IPS-18a (cell line): ENCODE measurements around the gene ARHGAP8.

ENCODE experiments used
- H3K27ac ChIP-seq: one replicate; pipeline ENCODE4 v1.5.1; 2013; ENCODE audit warnings: low read length
- H3K27me3 ChIP-seq: one replicate; pipeline ENCODE4 v1.6.1; 2013; ENCODE audit warnings: mild to moderate bottlenecking, low read length; ENCODE audit not compliant: control insufficient read depth, insufficient read depth
- H3K36me3 ChIP-seq: one replicate; pipeline ENCODE4 v1.6.1; 2013; ENCODE audit warnings: low read depth, low read length; ENCODE audit not compliant: control insufficient read depth
- H3K4me1 ChIP-seq: one replicate; pipeline ENCODE4 v1.6.1; 2013; ENCODE audit warnings: low read depth, low read length; ENCODE audit not compliant: control insufficient read depth
- H3K4me3 ChIP-seq: one replicate; pipeline ENCODE4 v1.5.1; 2013; ENCODE audit warnings: low read length
- H3K9ac ChIP-seq: one replicate; pipeline ENCODE4 v1.6.1; 2013; ENCODE audit warnings: mild to moderate bottlenecking, low read length, moderate library complexity
- H3K9me3 ChIP-seq: one replicate; pipeline ENCODE4 v1.6.1; 2013; ENCODE audit warnings: low read depth, low read length; ENCODE audit not compliant: control insufficient read depth

Gene ARHGAP8

DNA sequence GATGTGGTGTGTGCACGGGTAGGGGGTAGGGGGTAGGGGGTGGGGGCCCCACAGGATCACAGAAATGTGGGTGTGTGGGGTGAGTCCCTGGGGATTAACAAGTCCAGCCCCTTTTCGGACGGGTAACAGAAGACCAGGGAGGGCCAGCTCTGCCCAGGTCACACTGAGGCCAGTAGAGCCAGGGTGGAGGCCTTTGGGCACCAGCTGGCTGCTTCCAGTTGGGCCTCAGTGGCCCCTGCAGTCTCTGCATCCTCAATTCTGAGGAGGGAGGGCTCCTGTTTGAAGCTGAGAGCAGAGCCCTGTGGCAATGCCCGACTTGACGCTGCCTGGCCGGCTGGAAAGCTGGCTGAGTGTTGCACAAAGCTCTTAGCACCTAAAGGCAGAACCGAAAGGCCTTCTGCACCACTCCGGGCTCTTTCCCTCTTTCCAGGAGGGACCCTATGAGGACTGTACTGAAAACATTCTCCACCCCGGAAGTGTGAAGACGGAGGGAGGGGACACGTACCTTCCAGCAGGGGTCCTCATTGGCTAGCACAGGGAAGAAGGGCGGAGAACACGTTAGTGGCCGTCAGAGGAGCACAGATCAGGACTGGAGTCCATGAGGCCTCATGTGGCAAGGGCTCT, 137.0 kb downstream of the ARHGAP8 start:
- Histone ChIP-seq H3K36me3 (peaks cover 15% of the 10 kb centered on the region), H3K27ac (no peak overlapping the region), H3K27me3 (no peaks in the 10 kb centered on the region), H3K9me3 (no peaks in the 10 kb centered on the region), H3K9ac (no peak overlapping the region), H3K4me1 (peaks cover 5% of the 10 kb centered on the region), H3K4me3 (no peak overlapping the region)

DNA sequence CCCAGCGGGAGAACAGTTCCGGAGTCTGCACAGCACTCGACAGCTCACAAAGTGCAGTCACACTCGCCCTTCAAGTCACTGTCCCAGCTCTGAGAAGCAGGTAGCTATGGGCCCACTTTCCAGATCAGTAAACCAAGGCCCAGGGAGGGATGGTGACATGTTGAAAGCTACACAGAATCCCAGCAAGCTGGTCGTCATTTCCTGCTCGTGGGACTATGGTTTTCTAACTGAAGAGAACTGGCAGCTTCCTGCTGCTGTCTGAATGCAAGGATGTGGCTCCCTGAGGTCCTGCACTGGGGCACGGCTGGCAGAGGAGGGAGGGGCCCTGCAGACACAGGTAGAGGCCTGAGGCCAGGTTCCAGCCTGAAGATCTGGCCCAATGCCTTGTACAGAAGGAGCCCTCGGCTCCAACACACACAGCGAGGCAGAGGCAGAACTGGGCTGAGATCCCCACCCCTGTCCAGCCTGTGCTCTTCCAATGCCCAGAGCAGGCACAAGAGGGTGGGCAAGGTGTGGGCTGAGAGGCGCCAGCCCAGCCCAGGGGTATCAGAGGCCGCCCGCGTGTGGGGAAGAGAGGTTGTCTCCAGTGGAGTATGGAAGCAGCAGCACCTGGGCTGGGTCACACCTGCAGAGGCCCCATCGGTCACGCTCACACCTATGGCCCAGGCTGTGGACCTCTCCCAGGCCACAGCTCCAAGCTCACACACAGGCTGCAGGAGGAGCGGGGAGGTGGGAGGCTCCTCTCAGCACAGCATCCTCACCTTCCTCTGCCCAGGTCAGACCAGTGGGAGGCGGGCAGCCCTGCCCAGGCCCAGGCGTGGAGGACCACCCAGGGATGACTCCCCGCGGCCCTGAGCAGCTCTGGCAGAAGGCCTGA, 138.3 kb downstream of the ARHGAP8 start:
- Histone ChIP-seq H3K36me3 (peaks cover 12% of the 10 kb centered on the region), H3K4me3 (no peak overlapping the region), H3K4me1 (peaks cover 5% of the 10 kb centered on the region), H3K27me3 (no peaks in the 10 kb centered on the region), H3K9ac (no peak overlapping the region), H3K27ac (no peak overlapping the region), H3K9me3 (no peaks in the 10 kb centered on the region)

DNA sequence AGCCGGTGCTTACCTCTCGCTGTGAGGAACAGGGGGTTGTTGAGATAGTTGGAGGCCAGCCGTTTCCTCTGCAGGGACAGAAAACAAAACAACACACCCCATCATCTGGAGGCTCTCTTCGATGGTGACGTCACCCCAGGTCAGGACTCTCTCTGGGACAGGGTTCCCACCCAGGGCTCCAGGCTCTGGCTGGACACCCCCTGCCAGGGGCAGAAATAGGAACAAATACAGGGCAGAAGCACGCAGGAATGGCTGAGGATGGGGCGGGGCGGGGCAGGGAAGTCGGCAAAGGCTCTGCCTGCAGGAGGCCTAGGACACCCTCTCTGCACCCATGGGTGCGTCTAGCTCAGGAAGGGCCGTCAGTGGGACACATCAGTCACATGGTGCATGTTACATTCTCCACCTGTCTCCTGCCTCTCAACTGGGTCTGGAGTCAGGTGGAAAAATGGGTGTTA, 138.9 kb downstream of the ARHGAP8 start:
- no peaks in the 10 kb centered on the region for H3K27me3 ChIP-seq
- H3K9me3 ChIP-seq, result no peaks in the 10 kb centered on the region
- H3K4me3 ChIP-seq, result no peak overlapping the region
- H3K36me3 ChIP-seq, result peaks cover 12% of the 10 kb centered on the region
- H3K4me1 ChIP-seq, result peaks cover 5% of the 10 kb centered on the region
- no peak overlapping the region for H3K9ac ChIP-seq
- H3K27ac ChIP-seq, result no peak overlapping the region

DNA sequence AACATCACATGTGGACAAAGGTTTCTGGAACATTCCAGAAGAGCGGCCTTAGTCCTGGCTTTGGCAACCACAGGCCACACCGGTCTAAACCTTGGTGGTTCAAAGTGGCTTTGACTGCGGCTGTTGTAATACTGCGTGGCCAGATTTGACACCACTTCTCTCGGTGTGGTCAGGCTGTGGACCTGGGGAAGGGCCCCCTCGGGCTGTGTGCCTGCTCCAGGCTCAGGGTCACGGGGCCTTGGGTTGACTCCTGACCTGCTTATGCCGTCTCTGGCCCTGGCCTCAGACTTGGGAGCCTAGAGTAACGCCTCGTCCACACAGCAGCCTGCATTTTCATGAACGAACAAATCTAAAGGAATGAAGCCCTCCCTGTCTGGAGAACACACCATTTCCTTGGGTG, 139.4 kb downstream of the ARHGAP8 start:
- Histone ChIP-seq H3K27ac (no peak overlapping the region), H3K27me3 (no peaks in the 10 kb centered on the region), H3K9ac (no peak overlapping the region), H3K4me1 (peaks cover 5% of the 10 kb centered on the region), H3K9me3 (no peaks in the 10 kb centered on the region), H3K4me3 (no peak overlapping the region), H3K36me3 (peaks cover 12% of the 10 kb centered on the region)

DNA sequence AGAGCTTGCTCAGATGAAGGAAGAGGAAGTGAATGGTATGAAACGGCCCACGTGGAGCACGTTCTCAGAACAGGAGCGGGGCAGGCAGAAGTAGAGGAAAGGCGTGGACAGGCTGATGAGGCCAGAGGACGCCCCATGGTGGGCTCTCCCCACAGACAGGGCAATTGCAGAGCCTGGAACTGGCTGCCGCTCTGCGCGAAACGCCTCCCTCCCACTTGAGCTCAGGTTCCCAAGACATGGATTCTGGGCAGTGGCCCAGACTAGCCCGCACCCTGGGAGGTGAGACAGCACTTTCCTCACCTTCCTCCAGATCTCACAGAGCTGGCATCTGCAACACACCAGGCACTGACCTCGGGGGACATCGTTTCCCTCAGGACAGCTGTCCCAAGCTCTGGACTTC, 139.9 kb downstream of the ARHGAP8 start:
- Histone ChIP-seq H3K9ac (no peak overlapping the region), H3K27me3 (no peaks in the 10 kb centered on the region), H3K9me3 (no peaks in the 10 kb centered on the region), H3K36me3 (peaks cover 12% of the 10 kb centered on the region), H3K4me1 (peaks cover 5% of the 10 kb centered on the region), H3K4me3 (no peak overlapping the region), H3K27ac (no peak overlapping the region)

DNA sequence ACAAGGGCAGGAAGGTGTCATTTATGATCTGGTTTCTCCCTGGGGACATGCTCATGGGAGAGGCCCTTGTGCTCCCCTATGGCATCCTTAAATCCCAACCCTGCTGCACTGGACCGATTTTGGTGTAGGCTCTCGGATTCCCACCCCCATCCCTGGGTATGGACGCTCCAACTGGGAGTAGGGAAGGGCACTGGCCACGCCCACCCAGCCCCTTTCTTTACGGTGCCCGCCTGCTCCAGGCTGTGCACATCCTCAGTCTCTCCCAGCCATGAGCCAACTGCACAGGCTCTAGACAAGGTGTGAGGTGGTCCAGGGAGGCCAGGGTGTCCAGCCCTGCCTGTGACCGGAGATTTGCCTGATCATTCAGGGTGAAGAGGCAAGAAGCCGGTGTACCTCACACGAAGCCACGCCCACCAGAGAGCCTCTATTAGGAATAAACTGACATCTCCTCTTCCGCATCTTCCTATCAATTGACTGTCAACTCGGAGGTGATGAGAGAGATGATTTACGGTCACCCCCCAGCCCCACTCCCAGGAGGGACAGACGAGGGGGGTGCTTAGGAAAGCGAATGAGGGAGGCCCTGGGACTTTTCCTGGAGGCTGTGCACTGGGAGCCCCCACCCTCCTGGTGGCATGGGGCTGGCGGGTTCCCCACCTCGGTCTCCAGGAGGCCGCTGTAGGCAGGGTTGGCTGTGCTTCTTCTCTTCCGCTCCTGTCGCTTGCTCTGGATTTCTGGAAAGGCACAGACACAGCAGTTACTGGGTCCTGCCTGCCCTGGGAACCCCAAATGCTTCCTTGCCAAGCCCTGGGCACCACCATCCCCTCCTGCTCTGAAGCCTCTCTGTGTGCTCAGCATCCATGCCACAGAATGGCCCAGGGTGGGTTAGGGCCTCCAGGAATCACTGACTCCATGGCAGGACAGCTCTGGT, 140.7 kb downstream of the ARHGAP8 start:
- Histone ChIP-seq H3K27me3 (no peaks in the 10 kb centered on the region), H3K9me3 (no peaks in the 10 kb centered on the region), H3K9ac (no peak overlapping the region), H3K27ac (no peak overlapping the region), H3K4me3 (no peak overlapping the region), H3K36me3 (peaks cover 12% of the 10 kb centered on the region), H3K4me1 (peaks cover 5% of the 10 kb centered on the region)

DNA sequence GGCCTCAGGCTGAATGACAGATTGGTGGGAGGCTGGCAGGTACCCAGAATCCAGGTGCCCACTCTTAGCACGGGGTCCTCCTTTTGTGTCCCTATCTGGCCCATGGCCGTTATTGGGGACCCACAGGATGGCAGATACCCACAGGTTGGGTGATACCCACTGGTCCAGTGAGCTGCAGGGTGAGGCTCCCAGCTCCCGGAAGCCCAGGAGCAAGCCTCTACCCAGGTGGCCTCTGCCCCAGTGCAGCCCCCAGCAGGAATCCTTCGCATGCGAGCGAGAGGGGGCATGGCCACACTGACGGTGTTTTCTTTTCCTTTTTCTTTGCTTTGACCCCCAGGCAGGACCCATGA, 141.3 kb downstream of the ARHGAP8 start:
- Histone ChIP-seq H3K4me1 (peaks cover 3% of the 10 kb centered on the region), H3K36me3 (peaks cover 12% of the 10 kb centered on the region), H3K27me3 (no peaks in the 10 kb centered on the region), H3K9me3 (no peaks in the 10 kb centered on the region), H3K9ac (no peak overlapping the region), H3K27ac (no peak overlapping the region), H3K4me3 (no peak overlapping the region)

DNA sequence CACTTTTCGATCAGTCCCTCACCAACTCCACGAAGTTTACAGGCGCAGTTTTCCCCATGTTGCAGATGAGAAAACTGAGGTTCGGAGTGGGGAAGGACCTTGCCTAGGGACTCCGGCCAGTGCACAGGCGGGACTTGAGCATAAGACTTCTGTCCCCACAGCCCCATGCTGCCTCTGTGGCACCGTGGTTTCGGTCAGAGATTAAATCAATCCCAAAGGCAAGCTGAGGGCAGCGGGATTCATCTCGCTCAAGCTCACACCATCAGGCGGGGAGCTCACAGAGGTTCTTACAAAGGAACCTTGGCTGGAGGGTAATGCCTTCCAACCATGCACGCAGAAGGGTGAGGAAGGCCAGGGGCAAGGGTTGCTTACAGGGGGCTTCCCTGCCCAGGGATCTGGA, 141.9 kb downstream of the ARHGAP8 start:
- Histone ChIP-seq H3K4me3 (no peak overlapping the region), H3K27me3 (no peaks in the 10 kb centered on the region), H3K9ac (no peak overlapping the region), H3K4me1 (no peaks in the 10 kb centered on the region), H3K9me3 (no peaks in the 10 kb centered on the region), H3K36me3 (peaks cover 12% of the 10 kb centered on the region), H3K27ac (no peak overlapping the region)

DNA sequence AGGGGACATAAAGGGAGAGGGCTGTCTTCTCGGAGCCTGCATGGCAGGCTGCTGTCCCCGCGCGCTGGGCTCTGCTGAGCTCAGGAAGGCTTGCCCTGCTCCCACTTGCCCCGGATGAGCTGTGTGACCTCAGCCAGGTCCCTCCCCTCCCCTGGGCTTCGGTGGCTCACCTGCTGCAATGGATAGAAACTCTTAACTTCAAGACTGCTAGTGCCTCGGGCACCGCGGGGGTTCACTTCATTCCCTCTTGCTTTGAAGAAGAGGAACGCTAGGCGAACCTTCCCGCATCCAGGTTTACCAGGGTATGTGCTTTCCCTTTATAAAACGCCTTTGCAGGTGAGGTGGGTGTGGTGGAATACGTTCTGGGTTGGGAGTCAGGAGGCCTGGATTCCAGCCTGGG, 142.4 kb downstream of the ARHGAP8 start:
- no peak overlapping the region for H3K27ac ChIP-seq
- H3K4me3 ChIP-seq, result no peak overlapping the region
- no peaks in the 10 kb centered on the region for H3K9me3 ChIP-seq
- no peaks in the 10 kb centered on the region for H3K27me3 ChIP-seq
- H3K36me3 ChIP-seq, result peaks cover 12% of the 10 kb centered on the region
- no peak overlapping the region for H3K9ac ChIP-seq
- H3K4me1 ChIP-seq, result no peaks in the 10 kb centered on the region

DNA sequence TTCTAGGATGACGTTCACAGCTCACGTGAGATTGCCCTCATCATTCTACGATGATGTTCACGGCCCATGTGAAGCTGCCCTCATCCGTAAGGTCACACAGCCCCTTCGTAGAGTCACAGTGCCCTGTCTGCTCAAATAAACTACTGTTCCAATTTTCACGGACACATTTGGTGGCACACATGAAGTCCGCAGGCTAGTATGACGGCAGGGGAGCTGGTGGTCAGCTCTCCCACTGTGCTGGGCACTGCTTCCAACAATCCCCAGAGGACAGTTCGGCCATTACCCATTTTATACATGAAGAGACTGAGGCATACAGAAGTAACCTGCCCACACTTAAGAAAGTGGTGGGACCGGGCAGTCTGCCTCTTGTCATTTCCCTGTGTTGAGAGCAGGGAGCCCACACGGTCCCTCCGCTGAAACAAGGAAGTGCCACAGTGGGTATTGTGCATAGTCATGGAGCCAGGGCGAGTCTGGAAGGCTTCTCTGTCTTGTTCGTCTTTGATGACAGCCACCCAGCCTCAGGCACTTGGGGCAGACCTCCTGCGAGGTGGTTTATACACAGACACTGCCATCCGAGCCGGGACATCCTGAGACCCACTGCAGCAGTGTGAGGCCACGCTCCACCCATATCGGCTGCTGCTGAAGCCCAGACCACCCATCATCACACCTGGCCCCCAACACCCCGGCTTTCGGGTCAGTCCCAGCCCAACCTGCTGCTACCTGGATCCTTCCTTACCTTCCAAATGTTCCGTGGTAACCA, 143.1 kb downstream of the ARHGAP8 start:
- no peaks in the 10 kb centered on the region for H3K9me3 ChIP-seq
- no peaks in the 10 kb centered on the region for H3K4me1 ChIP-seq
- peaks cover 12% of the 10 kb centered on the region for H3K36me3 ChIP-seq
- H3K27ac ChIP-seq, result no peak overlapping the region
- no peak overlapping the region for H3K4me3 ChIP-seq
- H3K27me3 ChIP-seq, result no peaks in the 10 kb centered on the region
- H3K9ac ChIP-seq, result no peak overlapping the region

DNA sequence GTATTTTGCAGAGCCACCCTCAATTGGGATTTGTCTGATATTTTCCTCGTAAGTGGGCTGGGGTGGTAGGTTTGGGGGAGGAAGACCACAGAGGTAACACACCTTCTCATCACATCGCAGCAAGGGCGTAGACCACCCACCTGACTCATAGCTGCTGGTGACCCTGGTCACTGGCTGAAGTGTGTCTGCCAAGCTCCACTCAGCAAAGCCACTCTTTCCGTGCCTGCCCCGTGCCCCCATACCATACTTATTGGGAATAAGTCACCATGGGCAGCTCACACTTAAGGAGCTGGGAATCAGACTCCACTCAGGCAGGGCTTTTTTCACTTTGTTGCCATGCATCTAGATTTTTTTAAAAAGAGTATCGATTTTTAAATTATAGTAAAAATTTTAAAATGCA, 145.9 kb downstream of the ARHGAP8 start:
- H3K36me3 ChIP-seq, result no peaks in the 10 kb centered on the region
- H3K27ac ChIP-seq, result no peak overlapping the region
- no peaks in the 10 kb centered on the region for H3K27me3 ChIP-seq
- H3K4me3 ChIP-seq, result no peak overlapping the region
- no peaks in the 10 kb centered on the region for H3K4me1 ChIP-seq
- H3K9me3 ChIP-seq, result no peaks in the 10 kb centered on the region
- H3K9ac ChIP-seq, result no peak overlapping the region
